HCT116 (cell line): ENCODE measurements around the gene PXDN. TPM values are rescaled to one million over a fixed set of nuclear protein-coding genes. Genes with fewer than 3 reads are reported as not detected.

ENCODE experiments used
- ATAC-seq: fragments of 200-7000 bp; cut with Tn5 transposase; 2 replicates; pipeline ENCODE4 v1.9.1; 2020; ENCODE audit warnings: mild to moderate bottlenecking, moderate library complexity
- BruUV-seq: library from RNA; stranded (reverse); fragments of 400-500 nt; replicated peaks from 2 replicates; lab custom pipeline; 2021; lab: Mats Ljungman, UMichigan
- CTCF ChIA-PET: fragments of 300-600 bp; sonication (Branson Sonifier 250); formaldehyde crosslinking; loops from one replicate; lab custom pipeline; 2021; ENCODE audit warnings: antibody characterized with exemption; lab: Charles Lee
- POLR2A ChIA-PET: fragments of 300-600, 350-600 bp; sonication (Branson Sonifier 250); formaldehyde crosslinking; loops from one replicate; lab custom pipeline; 2021; ENCODE audit warnings: antibody characterized with exemption; lab: Charles Lee
- RAD21 ChIA-PET, 2 experiments: fragments of 300-600 bp; sonication (Branson Sonifier 250); formaldehyde crosslinking; loops; one replicate each; lab custom pipeline; 2023; ENCODE audit warnings: low total read pairs in 2 of 2; ENCODE audit not compliant: uncharacterized antibody in 2 of 2, unreplicated experiment in 2 of 2, low non-redundant PET in 1 of 2; lab: Charles Lee
- DNase-seq: peaks from one replicate; pipeline ENCODE4 v3.0.0-alpha.2; 2010; ENCODE audit warnings: low read depth, low spot score
- H2AFZ ChIP-seq: fragments of 200-600 bp; shearing (Covaris generic), sonication (generic); 2 replicates; pipeline ENCODE4 v1.6.1; 2017; ENCODE audit warnings: low read depth, mixed run types, mixed read lengths, antibody characterized with exemption, low read length; ENCODE audit not compliant: poor library complexity, severe bottlenecking
- H3K27ac ChIP-seq: 2 replicates; pipeline ENCODE4 v1.5.1; 2012; ENCODE audit warnings: low read depth, low read length
- H3K27me3 ChIP-seq: fragments of 200-600 bp; sonication (generic); 2 replicates; pipeline ENCODE4 v1.6.1; 2016; ENCODE audit warnings: mixed run types, low read length, mixed read lengths; ENCODE audit not compliant: insufficient read depth
- H3K36me3 ChIP-seq, 2 experiments: fragments of 200-500 bp in 1 of 2; fragments of 200-600 bp in 1 of 2; sonication (Bioruptor generic) in 1 of 2; sonication (generic) in 1 of 2; 2 replicates each; pipeline versions ENCODE4 v1.5.1 to v1.6.1; 2014 to 2016; ENCODE audit warnings: low read length in 2 of 2, inconsistent platforms in 1 of 2, mixed read lengths in 1 of 2, mixed run types in 1 of 2; ENCODE audit not compliant: insufficient read depth in 2 of 2, control insufficient read depth in 1 of 2
- H3K4me1 ChIP-seq, 2 experiments: fragments of 200-600 bp in 1 of 2; sonication (generic) in 1 of 2; 2 replicates each; pipeline versions ENCODE4 v1.5.1 to v1.6.1; 2012 to 2017; ENCODE audit warnings: low read length in 2 of 2, inconsistent platforms in 1 of 2, mild to moderate bottlenecking in 1 of 2, mixed read lengths in 1 of 2, mixed run types in 1 of 2, moderate library complexity in 1 of 2; ENCODE audit not compliant: insufficient read depth in 2 of 2, control insufficient read depth in 1 of 2
- H3K4me2 ChIP-seq: fragments of 200-600 bp; sonication (generic); 2 replicates; pipeline ENCODE4 v1.6.1; 2017; ENCODE audit warnings: mixed run types, low read length, mixed read lengths
- H3K4me3 ChIP-seq, 2 experiments: fragments of 200-600 bp in 1 of 2; sonication (generic) in 1 of 2; replicated peaks in 1 of 2; 2 replicates each; pipeline ENCODE4 v1.5.1; 2011 to 2016; ENCODE audit warnings: low read length in 2 of 2, control low read depth in 1 of 2, low read depth in 1 of 2, mild to moderate bottlenecking in 1 of 2, mixed read lengths in 1 of 2, mixed run types in 1 of 2
- H3K79me2 ChIP-seq: fragments of 200-600 bp; sonication (generic); 2 replicates; pipeline ENCODE4 v1.6.1; 2017; ENCODE audit warnings: mild to moderate bottlenecking, mixed run types, low read length, moderate library complexity, mixed read lengths; ENCODE audit not compliant: insufficient read depth
- H3K9ac ChIP-seq: fragments of 200-600 bp; sonication (generic); 2 replicates; pipeline ENCODE4 v1.6.1; 2016; ENCODE audit warnings: low read length, mixed read lengths
- H3K9me2 ChIP-seq: fragments of 200-600 bp; sonication (generic), shearing (Covaris generic); 2 replicates; pipeline ENCODE4 v1.6.1; 2017; ENCODE audit warnings: mixed run types, mild to moderate bottlenecking, moderate library complexity; ENCODE audit not compliant: insufficient read depth
- H3K9me3 ChIP-seq, 2 experiments: fragments of 200-500 bp in 1 of 2; fragments of 200-600 bp in 1 of 2; sonication (Bioruptor generic) in 1 of 2; sonication (generic) in 1 of 2; 2 replicates each; pipeline ENCODE4 v1.6.1; 2014 to 2017; ENCODE audit warnings: low read length in 2 of 2, mixed read lengths in 2 of 2, inconsistent platforms in 1 of 2, low read depth in 1 of 2, mild to moderate bottlenecking in 1 of 2, mixed run types in 1 of 2, moderate library complexity in 1 of 2; ENCODE audit not compliant: control insufficient read depth in 1 of 2, insufficient read depth in 1 of 2
- H4K20me1 ChIP-seq: fragments of 200-600 bp; sonication (generic), shearing (Covaris generic); 2 replicates; pipeline ENCODE4 v1.6.1; 2017; ENCODE audit warnings: mixed run types, mild to moderate bottlenecking, moderate library complexity; ENCODE audit not compliant: insufficient read depth
- CEBPB ChIP-seq: IDR thresholded peaks from 2 replicates; pipeline ENCODE4 v1.6.1; 2012; ENCODE audit warnings: low read depth
- CTCF ChIP-seq, 3 experiments: fragments of 200-600 bp in 1 of 3; sonication (generic) in 1 of 3; IDR thresholded peaks in 2 of 3; conservative IDR thresholded peaks in 1 of 3; 2 replicates each; pipeline ENCODE4 v1.5.1; 2012 to 2017; ENCODE audit warnings: low read depth in 2 of 3, low read length in 2 of 3, antibody characterized with exemption in 1 of 3, borderline replicate concordance in 1 of 3, control low read depth in 1 of 3, mild to moderate bottlenecking in 1 of 3, mixed read lengths in 1 of 3, mixed run types in 1 of 3, moderate library complexity in 1 of 3; ENCODE audit not compliant: insufficient read depth in 1 of 3
- EGR1 ChIP-seq: IDR thresholded peaks from 2 replicates; pipeline ENCODE4 v1.6.1; 2012; ENCODE audit warnings: low read depth
- FOSL1 ChIP-seq: IDR thresholded peaks from 2 replicates; pipeline ENCODE4 v1.6.1; 2012; ENCODE audit warnings: low read depth
- POLR2A ChIP-seq: IDR thresholded peaks from 2 replicates; pipeline ENCODE4 v1.7.0; 2011; ENCODE audit warnings: borderline replicate concordance; ENCODE audit not compliant: insufficient read depth, insufficient read length; ENCODE audit errors: extremely low read depth
- REST ChIP-seq: IDR thresholded peaks from 2 replicates; pipeline ENCODE4 v1.6.1; 2012; ENCODE audit warnings: low read depth
- SIN3A ChIP-seq: IDR thresholded peaks from 2 replicates; pipeline ENCODE4 v1.6.1; 2012; ENCODE audit warnings: low read depth
- SP1 ChIP-seq: IDR thresholded peaks from 2 replicates; pipeline ENCODE4 v1.6.1; 2012; ENCODE audit warnings: low read depth
- SRF ChIP-seq: IDR thresholded peaks from 2 replicates; pipeline ENCODE4 v1.6.1; 2012; ENCODE audit warnings: low read depth
- TCF7L2 ChIP-seq: IDR thresholded peaks from 2 replicates; pipeline ENCODE4 v1.7.0; 2011; ENCODE audit warnings: borderline replicate concordance, inconsistent platforms; ENCODE audit not compliant: insufficient read depth, insufficient read length; ENCODE audit errors: extremely low read depth
- YY1 ChIP-seq: IDR thresholded peaks from 2 replicates; pipeline ENCODE4 v1.6.1; 2011; ENCODE audit warnings: low read length, low read depth, moderate library complexity, mild to moderate bottlenecking; ENCODE audit not compliant: insufficient replicate concordance; ENCODE audit errors: extremely low read depth
- ZBTB33 ChIP-seq: IDR thresholded peaks from 2 replicates; pipeline ENCODE4 v1.6.1; 2011; ENCODE audit warnings: mild to moderate bottlenecking, low read length, moderate library complexity; ENCODE audit not compliant: insufficient replicate concordance; ENCODE audit errors: extremely low read depth
- ZFX ChIP-seq: fragments of 450-650 bp; IDR thresholded peaks from 2 replicates; pipeline ENCODE4 v1.6.1; 2017
- intact Hi-C: fragments of 100-400 bp; cut with micrococcal nuclease; formaldehyde crosslinking; loops from 2 replicates; pipeline ENCODE4 v1.10.0; 2022
- total RNA-seq: library from RNA; stranded (reverse); gene quantifications from one replicate; pipeline ENCODE4 v1.2.1, GENCODE V29; 2021; ENCODE audit not compliant: unreplicated experiment

Gene PXDN
- total RNA-seq, 1 experiment from 2014 or later, result 10.7 TPM

DNA sequence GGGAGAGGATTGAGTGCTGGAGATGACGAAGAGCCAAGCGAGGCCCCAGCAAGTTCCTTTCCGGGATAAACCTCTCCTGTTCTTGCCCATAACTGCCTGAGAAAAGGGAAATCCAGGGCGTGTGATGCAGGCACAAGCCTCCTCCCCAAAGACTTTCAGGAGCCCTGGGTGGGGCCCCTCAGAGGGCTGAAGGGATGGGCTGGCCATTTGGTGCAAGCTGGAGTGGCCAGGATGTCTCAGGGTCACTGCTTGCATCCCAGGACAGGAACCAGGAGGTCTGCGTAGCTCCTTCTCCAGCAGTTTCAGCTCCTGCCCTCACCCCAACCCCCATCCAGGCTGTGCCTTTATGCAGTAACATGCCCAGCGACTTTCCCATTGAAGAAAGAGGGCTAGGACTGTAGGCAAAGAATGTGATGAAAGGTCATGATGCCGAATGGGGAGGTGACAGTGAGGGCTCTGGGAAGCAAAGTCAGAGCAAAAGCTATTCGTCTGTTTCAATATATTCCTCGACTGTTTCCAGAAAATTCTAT is 80.2 kb downstream of the PXDN start:
- ChIA-PET POLR2A (no interaction called here), RAD21 (no interaction called here), CTCF (no interaction called here)
- no peaks in the 10 kb centered on the region for H4K20me1 ChIP-seq
- H3K79me2 ChIP-seq, result no peaks in the 10 kb centered on the region
- no peak overlapping the region for H3K4me2 ChIP-seq
- no peak overlapping the region for H2AFZ ChIP-seq
- no peak overlapping the region for H3K9ac ChIP-seq
- intact Hi-C loops, result no loop called here
- ATAC-seq (no peak), DNase-seq (no peak)
- no peaks in the 10 kb centered on the region for H3K9me3 ChIP-seq
- no peaks in the 10 kb centered on the region for H3K36me3 ChIP-seq
- no peak overlapping the region for H3K4me3 ChIP-seq
- H3K9me2 ChIP-seq, result no peaks in the 10 kb centered on the region
- no peak overlapping the region for H3K27ac ChIP-seq
- no peaks in the 10 kb centered on the region for H3K4me1 ChIP-seq
- TF ChIP-seq SRF (no peak), ZFX (no peak), CTCF (IDR thresholded peaks at IDR 0.05 in 2 of 3, conservative IDR thresholded peaks at IDR 0.05 in 1 of 3; ENCODE audit: borderline replicate concordance in 1 of 3, insufficient read depth in 1 of 3, low read depth in 2 of 3, low read length in 2 of 3) (no peak), CEBPB (no peak), FOSL1 (no peak), SP1 (no peak), POLR2A (no peak), TCF7L2 (no peak), ZBTB33 (no peak), SIN3A (no peak), YY1 (no peak), REST (no peak), EGR1 (no peak)
- BruUV-seq, result no TSS peak
- no peaks in the 10 kb centered on the region for H3K27me3 ChIP-seq
